GM12864 (cell line): ENCODE measurements around the gene PYROXD2.

Experiments
- DNase-seq: peaks from one replicate; pipeline ENCODE4 v3.0.0-alpha.2; 2011; ENCODE audit warnings: low read depth
- H3K4me3 ChIP-seq: 2 replicates; pipeline ENCODE4 v1.5.1; 2011; ENCODE audit warnings: mild to moderate bottlenecking, low read depth, low read length, control low read depth
- TF ChIP-seq, protein P1 (sequence below): IDR thresholded peaks from 2 replicates; pipeline ENCODE4 v1.5.1; 2011; ENCODE audit warnings: low read depth, mild to moderate bottlenecking, moderate library complexity, low read length, control low read depth, inconsistent platforms; ENCODE audit errors: missing control alignments

Gene PYROXD2

DNA sequence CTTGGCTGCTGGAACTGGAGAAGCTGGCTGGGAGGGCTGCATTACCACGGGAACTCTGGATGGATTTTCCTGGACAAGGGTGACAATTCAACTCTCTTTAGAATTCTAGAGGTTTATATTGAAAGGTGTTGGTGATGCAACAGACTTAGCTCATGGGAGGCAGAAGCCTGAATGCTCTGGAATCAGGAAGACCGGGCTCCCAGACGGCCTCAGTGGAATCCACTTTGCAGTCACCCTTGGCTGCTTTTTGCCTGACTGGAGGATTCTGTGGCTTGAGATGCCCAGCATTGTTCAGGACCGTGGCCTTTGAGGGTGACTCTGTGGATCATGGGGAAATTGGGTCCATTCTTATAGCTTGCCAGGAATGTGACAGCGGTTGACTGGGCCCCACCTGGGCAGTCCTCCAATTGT is 32.3 kb downstream of the PYROXD2 start:
- no peak overlapping the region for H3K4me3 ChIP-seq
- DNase-seq, result no peak
- TF ChIP-seq, protein P1, sequence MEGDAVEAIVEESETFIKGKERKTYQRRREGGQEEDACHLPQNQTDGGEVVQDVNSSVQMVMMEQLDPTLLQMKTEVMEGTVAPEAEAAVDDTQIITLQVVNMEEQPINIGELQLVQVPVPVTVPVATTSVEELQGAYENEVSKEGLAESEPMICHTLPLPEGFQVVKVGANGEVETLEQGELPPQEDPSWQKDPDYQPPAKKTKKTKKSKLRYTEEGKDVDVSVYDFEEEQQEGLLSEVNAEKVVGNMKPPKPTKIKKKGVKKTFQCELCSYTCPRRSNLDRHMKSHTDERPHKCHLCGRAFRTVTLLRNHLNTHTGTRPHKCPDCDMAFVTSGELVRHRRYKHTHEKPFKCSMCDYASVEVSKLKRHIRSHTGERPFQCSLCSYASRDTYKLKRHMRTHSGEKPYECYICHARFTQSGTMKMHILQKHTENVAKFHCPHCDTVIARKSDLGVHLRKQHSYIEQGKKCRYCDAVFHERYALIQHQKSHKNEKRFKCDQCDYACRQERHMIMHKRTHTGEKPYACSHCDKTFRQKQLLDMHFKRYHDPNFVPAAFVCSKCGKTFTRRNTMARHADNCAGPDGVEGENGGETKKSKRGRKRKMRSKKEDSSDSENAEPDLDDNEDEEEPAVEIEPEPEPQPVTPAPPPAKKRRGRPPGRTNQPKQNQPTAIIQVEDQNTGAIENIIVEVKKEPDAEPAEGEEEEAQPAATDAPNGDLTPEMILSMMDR, result no peak

DNA sequence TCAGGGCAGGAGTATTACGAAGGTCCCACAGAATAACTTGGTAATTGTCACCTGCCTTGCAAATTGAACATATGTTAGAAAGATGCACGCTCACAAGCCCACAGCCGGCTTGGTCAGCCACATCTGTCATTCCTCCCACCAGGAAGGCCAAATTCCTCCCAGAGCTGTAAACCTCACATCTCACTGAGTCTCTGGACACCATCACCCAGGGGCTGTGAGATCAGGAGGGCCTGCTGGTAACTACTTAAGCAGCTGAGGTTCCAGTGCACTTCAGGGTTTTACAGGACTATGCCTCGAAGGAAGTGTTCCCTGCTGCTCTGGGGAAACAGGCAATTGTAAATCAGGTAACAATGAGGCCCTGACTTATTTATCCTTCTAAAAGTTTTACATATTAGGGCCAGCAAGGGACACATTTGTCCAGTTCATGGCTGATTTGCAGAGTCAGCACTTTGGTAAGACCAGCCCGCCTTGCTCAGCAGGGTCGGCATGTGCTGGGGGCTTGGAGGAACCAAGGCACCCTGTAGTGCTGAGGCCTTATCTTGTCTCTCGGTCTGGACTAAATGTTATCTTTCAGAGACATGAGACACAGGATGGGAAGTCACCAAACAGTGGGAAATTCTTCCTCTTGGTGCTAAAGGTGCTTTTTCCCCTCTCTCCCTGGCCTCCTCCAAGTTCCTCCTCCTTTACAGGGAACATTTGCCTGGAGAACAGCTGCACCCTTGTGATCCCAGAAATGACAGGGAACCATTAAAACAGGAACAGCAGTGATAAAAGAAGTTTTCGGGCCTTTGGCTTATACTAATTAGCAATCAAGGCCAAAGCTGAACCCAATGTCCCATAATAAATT is 34.3 kb downstream of the PYROXD2 start:
- TF ChIP-seq, protein P1, result no peak
- H3K4me3 ChIP-seq, result no peak overlapping the region
- no peak for DNase-seq

DNA sequence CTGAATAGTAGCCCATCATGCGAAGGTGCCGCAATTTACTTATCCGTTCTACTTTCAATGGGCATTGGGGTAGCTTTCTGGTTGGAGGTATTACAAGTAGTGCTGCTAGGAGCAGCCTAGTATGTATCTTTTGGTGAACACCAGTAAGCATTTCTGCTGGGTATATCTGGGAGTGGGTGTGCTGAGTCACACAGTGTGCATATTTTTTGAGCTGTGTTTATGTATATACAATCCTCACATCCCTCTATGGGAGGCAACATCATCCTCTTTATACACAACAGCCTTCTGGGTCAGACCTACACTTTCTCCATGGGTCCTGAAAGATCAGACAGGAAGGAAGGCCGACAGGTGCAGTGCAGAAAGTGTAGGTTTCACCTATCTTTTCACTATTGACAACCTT is 36.3 kb downstream of the PYROXD2 start:
- DNase-seq, result no peak
- TF ChIP-seq, protein P1, result no peak
- H3K4me3 ChIP-seq, result no peak overlapping the region

DNA sequence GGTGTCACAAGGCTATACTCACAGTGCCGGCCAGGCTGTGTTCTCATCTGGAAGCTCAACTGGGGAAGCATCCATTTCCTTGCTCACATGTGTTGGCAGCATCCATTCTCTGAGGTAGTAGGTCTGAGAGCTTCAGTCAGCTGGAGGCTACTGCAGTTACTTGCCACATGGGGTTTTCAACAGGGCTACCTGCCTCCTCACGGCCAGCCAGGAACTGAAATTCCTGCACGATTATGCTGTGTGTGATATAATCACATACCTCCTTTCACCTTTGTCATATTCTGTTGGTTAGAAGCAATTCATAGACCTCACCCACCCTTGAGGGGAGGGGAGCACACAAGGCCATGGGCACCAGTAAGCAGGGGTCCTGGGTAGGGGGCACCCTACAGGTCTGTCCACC is 37.4 kb downstream of the PYROXD2 start:
- no peak overlapping the region for H3K4me3 ChIP-seq
- DNase-seq, result no peak
- TF ChIP-seq, protein P1, result no peak

DNA sequence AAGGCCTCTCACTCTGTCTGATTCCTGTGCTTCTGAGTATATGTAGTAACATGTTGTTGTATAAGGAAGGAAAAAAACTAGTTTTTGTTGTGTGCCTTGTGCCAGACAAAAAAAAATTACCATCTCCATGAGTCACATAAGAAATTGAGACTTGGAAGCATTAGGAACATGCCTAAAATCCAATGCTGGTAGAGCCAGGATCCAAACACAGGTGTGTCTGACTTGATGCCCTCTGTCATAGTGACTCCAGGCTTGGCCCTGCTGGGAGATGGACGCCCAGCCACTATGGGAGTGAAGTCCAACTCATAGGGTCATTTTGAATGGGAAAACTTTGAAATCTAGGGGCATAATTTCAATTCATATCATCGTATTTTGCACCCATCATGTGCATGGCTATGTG is 38.0 kb downstream of the PYROXD2 start:
- no peak for DNase-seq
- no peak overlapping the region for H3K4me3 ChIP-seq
- TF ChIP-seq, protein P1, result no peak

DNA sequence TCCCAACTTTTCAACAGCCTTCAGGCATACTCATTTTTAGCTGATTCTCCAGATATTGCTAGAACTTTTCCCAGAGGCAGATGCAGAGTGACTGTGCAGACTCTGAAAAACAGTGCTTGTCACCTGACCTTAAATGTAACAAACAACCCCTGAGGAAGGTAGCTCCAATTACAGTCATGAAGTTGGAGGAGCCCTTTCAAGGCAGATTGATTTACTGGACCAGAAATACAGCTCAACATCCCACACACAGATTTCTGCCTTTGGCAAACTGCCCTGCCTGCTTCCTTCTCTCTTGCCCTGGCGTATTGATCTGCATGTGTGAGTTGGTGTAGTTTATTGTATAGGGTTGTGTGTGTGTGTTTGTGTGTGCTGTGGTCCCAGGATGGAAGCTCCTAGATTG is 38.5 kb downstream of the PYROXD2 start:
- DNase-seq, result no peak
- H3K4me3 ChIP-seq, result no peak overlapping the region
- TF ChIP-seq, protein P1, result no peak
